ENCODE results near the gene AFF1. TPM values are rescaled to one million over a fixed set of nuclear protein-coding genes. Genes with fewer than 3 reads are reported as not detected.

Gene AFF1
- total RNA-seq, 1 donor from 2014 or later, result 58.2 TPM

- Histone ChIP-seq H3K79me2 (ENCODE audit: insufficient read depth, low read length) (no peaks in the 10 kb centered on the region), H2AFZ (ENCODE audit: low read depth, low read length) (peak within 1 kb of the TSS; percentile 72), H3K27me3 (ENCODE audit: insufficient read depth, low read length) (no peaks in the 10 kb centered on the region), H3K27ac (ENCODE audit: low read depth, low read length) (peak within 1 kb of the TSS; percentile 50), H3K4me1 (ENCODE audit: insufficient read depth, low read length) (no peaks in the 10 kb centered on the region), H3K36me3 (ENCODE audit: insufficient read depth, low read length) (no peaks in the 10 kb centered on the region), H3K9me3 (ENCODE audit: insufficient read depth, low read depth, low read length) (no peaks in the 10 kb centered on the region), H4K20me1 (ENCODE audit: insufficient read depth, low read length) (no peaks in the 10 kb centered on the region), H3K9ac (ENCODE audit: low read length) (peak within 1 kb of the TSS; percentile 83), H3K4me2 (ENCODE audit: low read length) (peak within 1 kb of the TSS; percentile 84), H3K4me3 (ENCODE audit: insufficient read depth, low read depth, low read length) (peak within 1 kb of the TSS; percentile 67)
- peak; percentile 31 for DNase-seq (ENCODE audit: low read depth)
- H3K36me3 Mint-ChIP-seq (ENCODE audit: low read depth, unreplicated experiment), result no peaks in the 10 kb centered on the region
- peak within 1 kb of the TSS; percentile 89 for H3K27ac Mint-ChIP-seq (ENCODE audit: unreplicated experiment)
- H3K4me1 Mint-ChIP-seq (ENCODE audit: low read depth, unreplicated experiment), result no peaks in the 10 kb centered on the region
- no peak for FAIRE-seq
- peaks cover 2% of the 10 kb centered on the region for H3K27me3 Mint-ChIP-seq (ENCODE audit: low read depth, unreplicated experiment)
- TF ChIP-seq CTCF (IDR thresholded peaks at IDR 0.05; ENCODE audit: insufficient read depth, low read depth, low read length) (no peak), EZH2 (IDR thresholded peaks at IDR 0.05; ENCODE audit: insufficient read depth, low read length) (no peak)
- peaks cover 2% of the 10 kb centered on the region for H3K9me3 Mint-ChIP-seq (ENCODE audit: unreplicated experiment)
- H3K4me3 Mint-ChIP-seq (ENCODE audit: unreplicated experiment), result peak within 1 kb of the TSS; percentile 91
Observed at GRCh38 chr4:86891762-86892635, 42.8 kb upstream of the AFF1 start, which contains the start of gene C4orf36. TSS of gene C4orf36 (minus strand) at chr4:86892422. CDS start at chr4:86891520, 902 bp downstream.

- no peaks in the 10 kb centered on the region for H3K36me3 Mint-ChIP-seq (ENCODE audit: low read depth, unreplicated experiment)
- Histone ChIP-seq H3K4me3 (ENCODE audit: insufficient read depth, low read depth, low read length) (peak overlapping the region; percentile 67), H3K4me2 (ENCODE audit: low read length) (peak overlapping the region; percentile 84), H3K36me3 (ENCODE audit: insufficient read depth, low read length) (no peaks in the 10 kb centered on the region), H3K9me3 (ENCODE audit: insufficient read depth, low read depth, low read length) (no peaks in the 10 kb centered on the region), H3K27me3 (ENCODE audit: insufficient read depth, low read length) (no peaks in the 10 kb centered on the region), H2AFZ (ENCODE audit: low read depth, low read length) (peak overlapping the region; percentile 72), H3K9ac (ENCODE audit: low read length) (peak overlapping the region; percentile 83), H3K27ac (ENCODE audit: low read depth, low read length) (peak overlapping the region; percentile 50), H3K79me2 (ENCODE audit: insufficient read depth, low read length) (no peaks in the 10 kb centered on the region), H3K4me1 (ENCODE audit: insufficient read depth, low read length) (no peaks in the 10 kb centered on the region), H4K20me1 (ENCODE audit: insufficient read depth, low read length) (no peaks in the 10 kb centered on the region)
- DNase-seq (ENCODE audit: low read depth) (no peak), FAIRE-seq (no peak)
- H3K27ac Mint-ChIP-seq (ENCODE audit: unreplicated experiment), result no peak overlapping the region
- TF ChIP-seq CTCF (IDR thresholded peaks at IDR 0.05; ENCODE audit: insufficient read depth, low read depth, low read length) (no peak), EZH2 (IDR thresholded peaks at IDR 0.05; ENCODE audit: insufficient read depth, low read length) (no peak)
- H3K9me3 Mint-ChIP-seq (ENCODE audit: unreplicated experiment), result peaks cover 2% of the 10 kb centered on the region
- no peaks in the 10 kb centered on the region for H3K4me1 Mint-ChIP-seq (ENCODE audit: low read depth, unreplicated experiment)
- peak overlapping the region; percentile 87 for H3K4me3 Mint-ChIP-seq (ENCODE audit: unreplicated experiment)
- H3K27me3 Mint-ChIP-seq (ENCODE audit: low read depth, unreplicated experiment), result peaks cover 2% of the 10 kb centered on the region
Observed at GRCh38 chr4:86892636-86892960, 42.2 kb upstream of the AFF1 start.

GRCh38 chr4:86893136-86893535, 41.7 kb upstream of the AFF1 start:
- FAIRE-seq (no peak), DNase-seq (ENCODE audit: low read depth) (no peak)
- Histone ChIP-seq H3K27me3 (ENCODE audit: insufficient read depth, low read length) (no peaks in the 10 kb centered on the region), H3K4me3 (ENCODE audit: insufficient read depth, low read depth, low read length) (peak overlapping the region; percentile 67), H3K4me1 (ENCODE audit: insufficient read depth, low read length) (no peaks in the 10 kb centered on the region), H2AFZ (ENCODE audit: low read depth, low read length) (no peak overlapping the region), H3K36me3 (ENCODE audit: insufficient read depth, low read length) (no peaks in the 10 kb centered on the region), H4K20me1 (ENCODE audit: insufficient read depth, low read length) (no peaks in the 10 kb centered on the region), H3K9ac (ENCODE audit: low read length) (peak overlapping the region; percentile 83), H3K4me2 (ENCODE audit: low read length) (peak overlapping the region; percentile 84), H3K79me2 (ENCODE audit: insufficient read depth, low read length) (no peaks in the 10 kb centered on the region), H3K9me3 (ENCODE audit: insufficient read depth, low read depth, low read length) (no peaks in the 10 kb centered on the region), H3K27ac (ENCODE audit: low read depth, low read length) (no peak overlapping the region)
- peaks cover 2% of the 10 kb centered on the region for H3K27me3 Mint-ChIP-seq (ENCODE audit: low read depth, unreplicated experiment)
- TF ChIP-seq EZH2 (IDR thresholded peaks at IDR 0.05; ENCODE audit: insufficient read depth, low read length) (no peak), CTCF (IDR thresholded peaks at IDR 0.05; ENCODE audit: insufficient read depth, low read depth, low read length) (no peak)
- no peaks in the 10 kb centered on the region for H3K4me1 Mint-ChIP-seq (ENCODE audit: low read depth, unreplicated experiment)
- H3K4me3 Mint-ChIP-seq (ENCODE audit: unreplicated experiment), result peak overlapping the region; percentile 87
- peaks cover 2% of the 10 kb centered on the region for H3K9me3 Mint-ChIP-seq (ENCODE audit: unreplicated experiment)
- H3K36me3 Mint-ChIP-seq (ENCODE audit: low read depth, unreplicated experiment), result no peaks in the 10 kb centered on the region
- no peak overlapping the region for H3K27ac Mint-ChIP-seq (ENCODE audit: unreplicated experiment)
